ENCODE measurements around the gene C11orf68.
A peak's percentile ranks its signal among the peaks of the same experiment; 100 is the strongest.
"Not testable (repeated sequence)": the region's sequence is repeated elsewhere in the genome, so short reads cannot be mapped to it uniquely, and the experiment has no call there.

Gene C11orf68

GRCh38 chr11:65918211-65919140 is at the start of gene C11orf68:
C11orf68 (minus strand) TSS chr11:65919062; CDS start chr11:65919031, 31 bp downstream.
- no peak for DNase-seq

GRCh38 chr11:65967329-65967934 is 48.6 kb upstream of the C11orf68 start:
- no peak for DNase-seq

DNA sequence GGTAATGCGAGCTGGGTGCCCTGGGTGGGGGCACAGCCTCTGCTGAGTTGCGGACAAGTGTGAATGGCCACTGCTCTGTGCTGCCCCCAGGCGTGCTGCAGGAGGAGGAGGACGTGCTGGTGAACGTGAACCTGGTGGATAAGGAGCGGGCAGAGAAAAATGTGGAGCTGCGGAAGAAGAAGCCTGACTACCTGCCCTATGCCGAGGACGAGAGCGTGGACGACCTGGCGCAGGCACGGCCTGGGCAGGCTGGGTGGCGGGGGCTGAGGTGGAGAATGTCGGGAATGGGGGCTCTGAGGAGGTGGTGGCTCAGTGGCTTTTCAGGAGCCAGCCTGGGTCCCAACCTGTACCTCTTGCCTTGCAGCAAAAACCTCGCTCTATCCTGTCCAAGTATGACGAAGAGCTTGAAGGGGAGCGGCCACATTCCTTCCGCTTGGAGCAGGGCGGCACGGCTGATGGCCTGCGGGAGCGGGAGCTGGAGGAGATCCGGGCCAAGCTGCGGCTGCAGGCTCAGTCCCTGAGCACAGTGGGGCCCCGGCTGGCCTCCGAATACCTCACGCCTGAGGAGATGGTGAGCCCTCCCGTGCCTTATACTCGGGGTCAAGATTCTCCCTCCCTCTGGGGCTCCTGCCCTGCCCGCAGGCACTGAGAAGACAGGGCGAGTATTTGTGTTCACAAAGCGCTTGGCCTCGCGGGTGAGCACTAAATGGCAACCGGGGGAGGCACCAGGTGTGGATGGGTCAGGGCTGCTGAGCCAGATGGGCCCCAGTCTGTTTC is 47.3 kb upstream of the C11orf68 start:
- DNase-seq, result no peak

DNA sequence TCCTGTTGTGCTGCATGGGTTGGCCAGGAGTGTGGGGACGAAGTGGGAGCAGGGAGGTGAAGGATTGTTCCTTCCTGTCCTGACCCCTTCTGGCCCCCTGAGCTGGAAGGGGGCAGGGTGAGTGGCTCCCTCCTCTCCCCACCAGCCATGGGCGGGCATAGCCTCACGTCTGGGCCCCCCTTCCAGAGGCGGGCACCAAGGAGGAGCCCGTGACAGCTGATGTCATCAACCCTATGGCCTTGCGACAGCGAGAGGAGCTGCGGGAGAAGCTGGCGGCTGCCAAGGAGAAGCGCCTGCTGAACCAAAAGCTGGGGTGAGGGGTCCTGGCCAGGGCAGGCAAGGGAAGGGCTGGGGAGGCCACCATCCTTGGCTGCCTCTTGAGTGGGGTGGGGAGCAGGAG is 46.0 kb upstream of the C11orf68 start:
- no peak for DNase-seq

DNA sequence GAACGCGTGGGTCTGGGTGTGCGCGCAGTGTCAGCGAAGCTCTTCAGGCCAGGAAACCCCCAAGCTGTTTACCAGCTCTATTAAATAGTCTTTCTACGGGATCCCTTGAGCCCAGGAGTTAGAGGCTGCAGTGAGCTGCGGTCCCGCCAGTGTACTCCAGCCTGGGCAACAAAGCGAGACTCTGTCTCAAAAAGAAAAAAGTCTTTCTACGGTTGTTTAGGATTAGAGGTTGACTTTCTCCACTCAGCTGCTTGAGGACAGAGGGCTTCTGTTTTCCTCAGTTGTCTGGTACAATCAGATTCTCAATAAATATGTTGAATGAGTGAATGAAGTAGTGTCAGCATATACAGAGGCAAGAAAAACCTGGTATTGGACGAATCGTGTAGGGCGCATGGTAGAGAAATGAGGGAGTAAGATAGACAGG is 43.3 kb upstream of the C11orf68 start:
- DNase-seq, result no peak

GRCh38 chr11:65961267-65962140 is 42.6 kb upstream of the C11orf68 start, which contains the start of gene SART1:
SART1 (plus strand) TSS chr11:65961734; CDS start chr11:65961781, 47 bp downstream.
- peak; percentile 95 for DNase-seq

GRCh38 chr11:65960824-65961266 is 42.0 kb upstream of the C11orf68 start:
- DNase-seq, result no peak

GRCh38 chr11:65958774-65959420 is 40.0 kb upstream of the C11orf68 start:
- DNase-seq, result no peak

DNA sequence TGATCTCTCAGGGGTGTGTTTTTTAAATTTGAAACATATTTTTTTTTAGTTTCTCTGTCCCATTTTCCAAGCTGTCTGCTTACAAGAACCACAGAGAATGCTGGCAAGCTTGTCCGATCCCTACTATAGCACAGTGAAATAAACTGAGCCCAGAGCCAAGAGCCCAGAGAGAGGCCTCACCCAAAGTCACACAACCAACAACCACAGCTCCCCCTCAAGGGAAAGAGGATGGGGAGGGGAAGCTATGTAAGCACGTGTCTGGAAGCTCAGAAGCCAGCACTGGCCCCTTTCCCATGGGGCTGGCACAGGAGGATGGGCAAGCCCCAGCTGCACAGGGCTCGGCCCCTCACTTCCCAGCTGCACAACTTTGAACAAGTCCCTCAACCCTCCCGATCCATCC is 39.4 kb upstream of the C11orf68 start:
- DNase-seq, result no peak

DNA sequence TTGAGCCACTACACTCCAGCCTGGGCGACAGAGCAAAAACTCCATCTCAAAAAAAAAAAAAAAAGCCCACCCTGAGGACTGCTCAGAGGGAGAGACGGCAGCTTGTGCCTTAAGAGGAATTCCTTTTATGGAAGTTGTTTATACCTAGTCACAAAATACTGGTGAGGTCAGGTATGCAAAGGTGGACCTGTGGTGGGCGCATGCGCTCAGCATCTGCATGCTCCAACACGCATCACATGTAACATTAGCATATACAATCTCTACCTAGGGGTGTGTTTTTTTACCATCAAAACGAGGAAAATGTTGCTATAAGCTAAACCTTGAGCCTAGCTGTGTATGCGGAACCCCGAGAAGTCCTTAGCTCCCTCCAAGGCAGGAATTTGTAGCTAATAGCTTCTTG is 35.9 kb upstream of the C11orf68 start:
- DNase-seq, result no peak

- DNase-seq, result no peak
Measured at GRCh38 chr11:65953471-65953870, 34.6 kb upstream of the C11orf68 start.

GRCh38 chr11:65952052-65952521 is 33.2 kb upstream of the C11orf68 start:
- no peak for DNase-seq

DNA sequence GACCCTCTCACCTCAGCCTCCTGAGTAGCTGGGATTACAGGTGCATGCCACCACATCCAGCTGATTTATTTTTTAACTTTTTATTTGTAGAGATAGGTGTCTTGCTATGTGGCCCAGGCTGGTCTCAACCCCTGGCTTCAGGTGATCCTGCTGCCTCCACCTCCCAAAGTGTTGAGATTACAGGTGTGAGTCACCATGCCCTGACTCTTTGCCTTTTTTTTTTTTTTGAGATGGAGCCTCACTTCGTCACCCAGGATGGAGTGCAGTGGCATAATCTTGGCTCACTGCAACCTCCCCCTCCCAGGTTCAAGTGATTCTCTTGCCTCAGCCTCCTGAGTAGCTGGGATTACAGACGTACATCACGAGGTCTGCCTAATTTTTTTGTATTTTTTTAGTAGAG is 32.8 kb upstream of the C11orf68 start:
- DNase-seq, result not testable (repeated sequence)

GRCh38 chr11:65950711-65951110 is 31.8 kb upstream of the C11orf68 start:
- not testable (repeated sequence) for DNase-seq

- DNase-seq, result no peak
Measured at GRCh38 chr11:65947603-65948125, 28.8 kb upstream of the C11orf68 start.

DNA sequence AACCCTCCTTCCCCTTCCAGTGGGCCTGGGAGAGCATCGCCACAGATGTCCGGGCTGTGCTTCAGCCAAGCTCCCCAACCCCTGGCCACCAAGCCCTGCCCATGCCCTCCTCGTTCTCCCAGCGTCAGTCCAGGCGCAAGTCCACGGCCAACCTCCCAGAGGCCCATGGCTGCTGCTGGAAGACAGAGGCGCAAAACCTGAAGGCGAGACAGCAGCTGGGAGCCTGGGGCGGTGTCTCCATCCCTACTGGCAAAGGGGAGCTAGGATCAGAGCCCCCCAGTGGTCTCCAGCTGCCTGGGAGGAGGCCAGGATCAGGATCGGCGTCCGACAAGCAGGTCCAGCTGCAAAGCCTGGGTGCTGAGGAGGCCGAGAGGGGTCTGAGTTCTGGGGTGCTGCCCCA is 28.3 kb upstream of the C11orf68 start:
- no peak for DNase-seq

DNA sequence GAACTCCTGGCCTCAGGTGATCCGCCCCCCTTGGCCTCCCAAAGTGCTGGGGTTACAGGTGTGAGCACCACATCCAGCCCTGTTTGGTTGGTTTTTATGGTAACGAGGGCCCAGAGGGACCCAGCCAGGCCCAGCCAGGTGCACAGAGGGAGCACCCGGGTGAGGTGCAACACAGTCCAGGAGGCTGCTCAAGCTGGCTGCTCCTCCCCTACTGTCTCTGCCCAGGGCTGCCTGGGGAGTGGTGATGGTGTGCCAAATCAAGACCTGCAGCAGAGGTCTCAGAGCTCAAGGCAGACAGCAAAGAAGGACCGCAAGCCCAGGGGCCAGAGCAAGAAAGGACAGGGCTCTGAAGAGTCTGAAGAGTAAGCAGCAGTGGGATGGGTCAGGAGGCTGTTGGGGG is 27.8 kb upstream of the C11orf68 start:
- DNase-seq, result no peak

GRCh38 chr11:65945941-65946558 is 27.2 kb upstream of the C11orf68 start:
- DNase-seq, result no peak

GRCh38 chr11:65945430-65945911 is 26.6 kb upstream of the C11orf68 start, which contains the start of gene TSGA10IP:
TSGA10IP (plus strand) TSS chr11:65945480; CDS start chr11:65945676, 196 bp downstream.
- DNase-seq, result no peak

GRCh38 chr11:65944767-65945166 is 25.9 kb upstream of the C11orf68 start:
- DNase-seq, result no peak
